Duodenal mucosa (tissue), 2 donors: Measurements from ENCODE around the gene SRGAP2B.
"Not testable (repeated sequence)": the region's sequence is repeated elsewhere in the genome, so short reads cannot be mapped to it uniquely, and the experiment has no call there.

Experiments
- H3K27ac ChIP-seq: one replicate; pipeline ENCODE4 v1.7.0; 2013; ENCODE audit warnings: low read depth, low read length
- H3K27me3 ChIP-seq, 2 donors: one replicate each; pipeline ENCODE4 v1.7.0; 2013; ENCODE audit warnings: low read length in 2 of 2, control low read depth in 1 of 2; ENCODE audit not compliant: insufficient read depth in 2 of 2, control insufficient read depth in 1 of 2
- H3K36me3 ChIP-seq, 2 donors: one replicate each; pipeline ENCODE4 v1.7.0; 2013; ENCODE audit warnings: low read length in 2 of 2, control low read depth in 1 of 2; ENCODE audit not compliant: insufficient read depth in 2 of 2, control insufficient read depth in 1 of 2
- H3K4me1 ChIP-seq, 2 donors: one replicate each; pipeline ENCODE4 v1.7.0; 2013; ENCODE audit warnings: low read length in 2 of 2, control low read depth in 1 of 2; ENCODE audit not compliant: insufficient read depth in 2 of 2, control insufficient read depth in 1 of 2
- H3K4me3 ChIP-seq, 2 donors: one replicate each; pipeline ENCODE4 v1.7.0; 2013; ENCODE audit warnings: low read length in 2 of 2, low read depth in 1 of 2
- H3K9ac ChIP-seq, 2 donors: one replicate each; pipeline ENCODE4 v1.7.0; 2013; ENCODE audit warnings: low read length in 2 of 2, low read depth in 1 of 2
- H3K9me3 ChIP-seq, 2 donors: one replicate each; pipeline ENCODE4 v1.7.0; 2013; ENCODE audit warnings: low read length in 2 of 2, control low read depth in 1 of 2; ENCODE audit not compliant: control insufficient read depth in 1 of 2

The SRGAP2B gene

DNA sequence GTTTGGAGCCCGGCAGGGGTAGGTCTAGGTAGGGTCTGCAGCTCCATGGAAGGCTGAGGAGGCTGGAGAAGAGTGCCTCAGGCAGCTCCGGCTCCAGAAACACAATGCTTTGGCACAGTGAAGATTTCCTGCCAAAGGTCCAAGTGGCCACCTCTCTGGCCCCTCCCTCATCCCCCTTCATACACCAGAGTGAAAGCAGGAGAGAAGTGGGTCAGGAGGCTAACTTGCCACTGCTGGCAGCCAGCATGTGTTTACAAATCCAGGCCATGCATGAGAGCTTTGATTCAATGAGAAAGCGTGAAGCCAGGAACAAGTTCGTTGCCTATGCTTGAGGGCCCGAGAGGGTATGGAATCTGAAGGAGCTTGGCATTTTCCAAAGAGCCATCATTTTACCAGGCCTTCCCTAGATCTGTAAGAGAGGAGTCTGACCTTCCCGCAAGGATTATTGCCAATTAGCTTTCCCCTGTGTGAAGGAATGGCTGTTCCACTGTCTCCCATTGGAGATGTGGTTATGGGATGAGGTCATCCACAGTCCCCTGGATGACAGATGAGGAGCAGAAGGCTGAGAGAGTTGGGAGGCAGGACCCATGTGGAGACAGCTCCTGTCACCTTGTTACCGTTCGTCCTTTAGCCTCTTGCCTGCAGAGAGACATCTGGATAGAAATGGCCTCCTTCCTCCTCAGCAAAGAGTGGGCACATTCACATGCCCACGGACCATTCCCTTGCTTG is 201.3 kb downstream of the SRGAP2B start:
- H3K27me3 ChIP-seq = not testable (repeated sequence)

DNA sequence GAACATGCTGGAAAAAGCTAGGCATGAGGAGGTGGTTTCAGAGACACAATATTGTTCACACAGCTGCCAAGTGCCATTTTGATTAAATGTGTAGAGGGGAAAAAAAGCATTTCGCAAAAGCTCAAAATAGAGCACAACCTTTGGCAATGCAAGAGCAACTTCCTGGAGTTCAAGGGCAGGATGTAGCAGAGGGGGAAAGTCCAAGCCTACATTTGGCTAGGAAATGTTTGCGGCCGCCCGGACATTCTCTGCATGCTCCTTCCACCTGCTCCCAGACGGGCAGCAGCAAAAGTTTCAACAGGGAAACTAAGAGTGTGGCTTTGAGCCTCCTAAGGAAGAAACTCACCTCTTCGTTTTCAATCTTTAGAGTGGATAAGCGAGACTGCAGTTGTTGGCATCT is 202.1 kb downstream of the SRGAP2B start:
- not testable (repeated sequence) for H3K27ac ChIP-seq

More for the DNA sequence above, 201.3 kb downstream of the SRGAP2B start:
- not testable (repeated sequence) for H3K4me1 ChIP-seq, H3K36me3 ChIP-seq, H3K27ac ChIP-seq, H3K4me3 ChIP-seq, H3K9me3 ChIP-seq, H3K9ac ChIP-seq

DNA sequence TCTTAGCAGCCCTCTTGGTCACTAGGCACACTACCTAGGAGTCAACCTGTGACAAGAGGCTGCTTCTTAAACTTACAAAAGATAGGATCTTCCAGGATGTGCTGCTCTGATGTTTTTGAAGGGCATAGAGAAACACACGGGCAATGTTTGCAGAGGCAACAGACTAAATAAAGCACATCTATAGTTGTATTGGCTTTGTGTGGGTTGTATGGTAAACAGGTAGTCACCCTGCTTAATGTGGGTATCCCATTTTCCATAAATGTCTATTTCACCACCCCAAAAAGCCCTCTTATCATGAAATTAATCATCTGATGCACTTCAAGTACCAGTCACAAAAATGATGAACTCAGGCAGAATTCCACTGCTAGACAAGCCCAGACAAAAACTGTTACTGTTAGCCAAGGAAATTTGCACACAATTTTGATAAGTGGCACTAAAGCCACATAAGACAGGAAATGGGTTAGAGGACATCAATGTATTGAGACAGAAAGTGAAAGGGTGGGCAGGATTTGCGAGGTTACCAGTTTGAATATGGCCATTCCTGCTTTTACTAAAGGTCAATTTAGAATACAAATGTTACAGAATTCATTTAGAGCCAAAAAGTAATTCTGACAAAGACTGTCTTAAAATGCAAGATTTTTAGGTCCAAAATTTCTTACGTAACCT is 205.5 kb downstream of the SRGAP2B start:
- not testable (repeated sequence) for H3K27ac ChIP-seq, H3K36me3 ChIP-seq

More for the DNA sequence above, 202.1 kb downstream of the SRGAP2B start:
- not testable (repeated sequence) for H3K27me3 ChIP-seq, H3K4me1 ChIP-seq, H3K4me3 ChIP-seq, H3K36me3 ChIP-seq, H3K9ac ChIP-seq, H3K9me3 ChIP-seq

DNA sequence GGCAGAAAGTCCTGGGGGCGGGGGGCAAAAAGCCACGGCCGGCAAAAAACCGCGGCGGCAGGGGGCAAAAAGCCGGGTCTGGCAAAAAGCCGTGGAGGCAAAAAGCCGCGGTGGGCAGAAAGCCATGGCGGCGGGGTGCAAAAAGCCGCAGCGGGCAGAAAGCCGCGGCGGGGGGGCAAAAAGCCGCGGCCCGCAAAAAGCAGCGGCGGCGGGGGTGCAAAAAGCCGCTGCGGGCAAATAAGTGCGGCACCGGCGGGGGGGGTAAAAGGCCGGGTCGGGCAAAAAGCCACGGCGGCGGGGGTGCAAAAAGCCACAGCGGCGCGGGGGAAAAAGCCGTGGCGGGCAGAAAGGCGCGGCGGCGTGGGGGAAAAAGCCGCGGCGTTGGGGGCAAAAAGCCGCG is 212.1 kb downstream of the SRGAP2B start:
- H3K27me3 ChIP-seq, H3K9me3 ChIP-seq, H3K27ac ChIP-seq, H3K9ac ChIP-seq, H3K36me3 ChIP-seq, H3K4me3 ChIP-seq, H3K4me1 ChIP-seq: not testable (repeated sequence)

More for the DNA sequence above, 205.5 kb downstream of the SRGAP2B start:
- not testable (repeated sequence) for H3K9me3 ChIP-seq, H3K4me1 ChIP-seq, H3K9ac ChIP-seq, H3K4me3 ChIP-seq, H3K27me3 ChIP-seq

DNA sequence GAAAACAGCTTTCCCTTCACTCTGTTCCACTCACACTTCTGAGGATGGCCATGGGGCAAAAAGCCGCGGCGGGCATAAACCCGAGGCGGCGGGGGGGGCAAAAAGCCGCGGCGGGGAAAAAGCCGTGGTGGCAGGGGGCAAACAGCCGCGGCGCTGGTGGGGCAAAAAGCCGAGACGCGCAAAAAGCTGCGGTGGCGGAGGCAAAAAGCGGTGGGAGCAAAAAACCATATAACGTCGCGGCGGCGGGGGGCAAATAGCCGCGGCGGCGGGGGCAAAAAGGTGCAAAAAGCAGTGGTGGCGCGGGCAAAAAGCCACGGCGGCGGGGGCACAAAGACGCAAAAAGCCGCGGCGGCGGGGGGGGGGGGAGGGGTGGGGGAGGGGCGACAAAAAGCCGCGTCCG is 212.8 kb downstream of the SRGAP2B start:
- not testable (repeated sequence) for H3K9me3 ChIP-seq, H3K9ac ChIP-seq, H3K4me1 ChIP-seq, H3K27ac ChIP-seq, H3K4me3 ChIP-seq, H3K36me3 ChIP-seq, H3K27me3 ChIP-seq

DNA sequence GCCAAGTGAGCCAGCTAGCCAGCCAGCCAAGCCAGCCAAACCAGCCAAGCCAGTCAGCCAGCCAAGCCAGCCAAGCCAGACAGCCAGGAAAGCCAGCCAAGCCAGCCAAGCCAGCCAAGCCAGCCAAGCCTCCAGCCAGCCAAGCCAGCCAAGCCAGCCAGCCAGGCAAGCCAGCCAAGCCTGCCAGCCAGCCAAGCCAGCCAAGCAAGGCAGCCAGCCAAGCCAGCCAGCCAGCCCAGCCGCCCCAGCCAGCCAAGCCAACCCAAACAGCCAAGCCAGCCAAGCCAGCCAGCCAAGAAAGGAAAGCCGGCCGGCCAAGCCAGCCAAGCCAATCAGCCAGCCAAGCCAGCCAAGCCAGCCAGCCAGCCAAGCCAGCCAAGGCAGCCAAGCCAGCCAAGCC is 236.5 kb downstream of the SRGAP2B start:
- H3K9ac ChIP-seq, H3K4me1 ChIP-seq, H3K9me3 ChIP-seq, H3K36me3 ChIP-seq, H3K27me3 ChIP-seq, H3K4me3 ChIP-seq, H3K27ac ChIP-seq: not testable (repeated sequence)
